Heart left ventricle (tissue), 13 donors: ENCODE results near the gene SLC1A4.

Experiments used
- POLR2A ChIP-seq, 2 donors: fragments of 450-650 bp; IDR thresholded peaks; one replicate each; pipeline ENCODE4 v1.6.1; 2017; ENCODE audit warnings: antibody characterized with exemption in 2 of 2, mild to moderate bottlenecking in 2 of 2, moderate library complexity in 2 of 2
- TF ChIP-seq, protein P1 (sequence below), 12 donors: fragments of 200-600 bp; sonication (generic) in 4 of 12; IDR thresholded peaks; one replicate each; pipeline versions ENCODE4 v1.5.0 to v1.8.0; 2018 to 2022; ENCODE audit warnings: antibody characterized with exemption in 12 of 12, mild to moderate bottlenecking in 5 of 12
- donor health status: ischemic (EF 13 %, LVEDD 7.1; RV severe dilation, severe dysfunction).
- donor health status: DM: no; HTN: yes; CAD: no.
- donor health status: DM: no; HTN: no; CAD: no.
- donor health status: ischemic (EF 25% LVEDD 6.9; RV normal size, moderate dysfunction).
- donor health status: ischemic (EF 25% LVEDD 5.7; RV mildly dilated, moderate dysfunction).
- donor health status: ischemic (EF 35%, LVEDD 5.7; RV mildly dilated, moderate dysfunction).
- donor health status: nonischemic (EF 11% LVEDD 7.7; RV severe dilation, severe dysfunction).
- donor health status: DM: yes; HTN: yes; CAD: no.
- donor health status: PGD.
- donor health status: ischemic (EF 29% LVEDD 5.4; RV normal size, mild dysfunction).
- donor health status: nonischemic (EF 23%, LVEDD 6.1; RV moderate dilation, normal function).

GRCh38 chr2:64942693-64943092 is 46.5 kb upstream of the SLC1A4 start:
- TF ChIP-seq, protein P1, sequence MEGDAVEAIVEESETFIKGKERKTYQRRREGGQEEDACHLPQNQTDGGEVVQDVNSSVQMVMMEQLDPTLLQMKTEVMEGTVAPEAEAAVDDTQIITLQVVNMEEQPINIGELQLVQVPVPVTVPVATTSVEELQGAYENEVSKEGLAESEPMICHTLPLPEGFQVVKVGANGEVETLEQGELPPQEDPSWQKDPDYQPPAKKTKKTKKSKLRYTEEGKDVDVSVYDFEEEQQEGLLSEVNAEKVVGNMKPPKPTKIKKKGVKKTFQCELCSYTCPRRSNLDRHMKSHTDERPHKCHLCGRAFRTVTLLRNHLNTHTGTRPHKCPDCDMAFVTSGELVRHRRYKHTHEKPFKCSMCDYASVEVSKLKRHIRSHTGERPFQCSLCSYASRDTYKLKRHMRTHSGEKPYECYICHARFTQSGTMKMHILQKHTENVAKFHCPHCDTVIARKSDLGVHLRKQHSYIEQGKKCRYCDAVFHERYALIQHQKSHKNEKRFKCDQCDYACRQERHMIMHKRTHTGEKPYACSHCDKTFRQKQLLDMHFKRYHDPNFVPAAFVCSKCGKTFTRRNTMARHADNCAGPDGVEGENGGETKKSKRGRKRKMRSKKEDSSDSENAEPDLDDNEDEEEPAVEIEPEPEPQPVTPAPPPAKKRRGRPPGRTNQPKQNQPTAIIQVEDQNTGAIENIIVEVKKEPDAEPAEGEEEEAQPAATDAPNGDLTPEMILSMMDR (IDR thresholded peaks at IDR 0.05) = no peak
- TF ChIP-seq POLR2A (IDR thresholded peaks at IDR 0.05) = no peak
